GM19452 (cell line): ENCODE measurements around the gene LHFPL3.
"Not testable (repeated sequence)": the region's sequence is repeated elsewhere in the genome, so short reads cannot be mapped to it uniquely, and the experiment has no call there.

Experiments used
- ATAC-seq: cut with Tn5 transposase; IDR thresholded peaks from one replicate; pipeline ENCODE4 v1.9.1; 2021; ENCODE audit not compliant: unreplicated experiment

LHFPL3 gene

DNA sequence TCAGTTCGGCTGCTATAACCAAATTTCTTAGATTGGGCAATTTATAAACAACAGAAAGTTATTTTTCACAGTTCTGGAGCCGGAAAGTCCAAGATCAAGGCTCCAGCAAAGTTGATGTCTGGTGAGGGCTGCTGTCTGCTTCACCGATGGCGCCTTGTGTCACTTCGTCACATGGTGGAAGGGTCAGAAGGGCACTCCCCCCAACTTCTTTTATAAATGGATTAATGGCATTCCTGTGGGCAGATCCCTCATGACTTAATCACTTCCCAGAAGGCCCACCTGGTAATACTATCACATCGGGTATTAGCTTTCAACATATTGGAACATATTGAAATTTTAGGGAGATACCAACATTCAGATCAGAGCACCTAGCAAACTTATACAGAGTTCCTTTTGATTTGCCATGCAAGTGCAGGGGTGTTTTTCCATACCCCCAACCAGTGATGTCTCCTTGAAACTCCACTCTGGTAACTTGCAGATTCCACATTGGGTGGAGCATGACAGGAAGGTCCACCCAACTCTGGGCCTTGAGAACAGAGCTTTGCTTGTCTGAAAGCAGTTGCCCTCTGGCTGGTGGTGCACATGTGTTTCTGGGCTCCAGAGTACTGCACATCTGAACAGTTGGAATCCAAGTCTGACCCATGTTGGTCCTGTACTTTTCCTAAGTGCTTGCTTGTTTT lies 600.5 kb downstream of the LHFPL3 start:
- ATAC-seq, result no peak

DNA sequence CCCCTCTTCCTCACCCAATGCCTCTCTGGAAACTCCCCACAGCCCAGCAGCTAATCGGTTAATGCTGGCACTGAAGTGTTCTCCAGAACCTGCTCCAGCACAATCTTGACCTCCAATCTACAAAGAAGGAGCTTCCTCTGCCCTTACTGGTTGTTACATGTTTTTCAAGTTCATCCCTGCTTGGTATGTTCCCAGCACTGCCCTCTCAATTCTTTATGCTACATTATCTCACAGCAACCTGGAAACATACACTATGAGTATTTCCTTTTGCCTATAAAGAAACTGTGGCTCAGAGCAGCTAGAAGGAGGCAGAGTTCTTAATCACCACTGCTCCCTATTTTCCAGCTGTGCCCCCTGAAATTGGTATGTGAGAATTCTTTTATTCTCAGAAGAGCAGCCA lies 601.5 kb downstream of the LHFPL3 start:
- no peak for ATAC-seq

DNA sequence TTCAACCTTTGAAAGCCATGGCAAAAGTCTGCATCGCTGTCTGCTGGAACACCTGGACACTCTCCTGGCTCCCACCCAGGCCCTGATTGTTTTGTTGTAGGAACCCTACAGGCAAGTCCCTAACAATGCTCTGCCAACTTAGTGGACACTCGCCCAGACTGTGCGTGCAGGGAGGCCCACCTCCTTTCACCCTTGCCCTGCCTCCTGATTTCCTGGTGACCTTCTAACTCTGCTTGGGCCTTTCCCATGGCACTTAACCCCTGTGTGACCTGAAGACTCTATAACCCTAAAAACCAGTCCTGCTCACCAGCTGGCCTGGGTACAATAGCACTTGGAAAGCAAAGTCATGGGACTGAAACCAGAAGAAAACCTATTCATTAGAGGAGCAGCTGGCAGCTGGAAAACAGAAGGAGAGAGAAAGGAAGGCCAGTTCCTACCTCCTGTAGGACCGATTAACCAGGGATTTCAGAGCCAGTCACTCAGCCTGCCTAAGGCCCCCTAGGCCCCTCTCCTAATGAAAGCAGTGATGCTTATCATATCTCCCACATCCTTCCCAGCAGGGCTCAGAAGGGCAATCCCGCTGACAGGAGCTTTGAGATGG lies 602.9 kb downstream of the LHFPL3 start:
- ATAC-seq, result no peak

DNA sequence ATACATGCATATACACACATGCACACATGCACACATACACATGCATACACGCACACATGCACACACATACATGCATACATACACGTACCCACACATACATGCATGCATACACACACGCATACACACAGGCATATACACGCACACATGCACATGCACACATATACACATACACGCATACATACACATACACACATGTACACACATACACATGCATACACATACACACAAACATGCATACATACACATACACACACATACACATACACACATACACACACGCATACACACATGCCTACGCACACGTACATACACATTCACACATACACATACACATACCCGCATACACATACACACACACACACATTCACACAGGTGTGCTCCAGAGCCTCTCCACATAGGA lies 604.6 kb downstream of the LHFPL3 start:
- ATAC-seq, result no peak

- ATAC-seq, result no peak
These were observed 605.2 kb downstream of the LHFPL3 start for GRCh38 chr7:104933521-104933988.

DNA sequence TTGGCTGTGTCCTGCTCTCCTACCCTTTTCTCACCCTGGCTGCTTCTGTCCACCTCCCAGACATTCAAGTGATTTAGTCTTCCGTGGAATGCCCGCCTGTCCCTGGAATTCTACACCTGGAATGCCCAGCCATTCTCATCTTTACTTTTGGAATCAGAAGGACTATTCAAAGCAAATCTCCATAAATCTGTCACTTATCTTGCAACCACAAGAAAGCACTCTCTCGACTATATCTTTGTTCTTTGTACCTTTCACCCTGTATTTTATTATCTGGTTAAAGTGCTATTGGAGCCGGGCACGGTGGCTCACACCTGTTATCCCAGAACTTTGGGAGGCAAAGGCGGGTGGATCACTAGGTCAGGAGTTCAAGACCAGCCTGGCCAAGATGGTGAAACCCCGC lies 606.3 kb downstream of the LHFPL3 start:
- ATAC-seq, result no peak

DNA sequence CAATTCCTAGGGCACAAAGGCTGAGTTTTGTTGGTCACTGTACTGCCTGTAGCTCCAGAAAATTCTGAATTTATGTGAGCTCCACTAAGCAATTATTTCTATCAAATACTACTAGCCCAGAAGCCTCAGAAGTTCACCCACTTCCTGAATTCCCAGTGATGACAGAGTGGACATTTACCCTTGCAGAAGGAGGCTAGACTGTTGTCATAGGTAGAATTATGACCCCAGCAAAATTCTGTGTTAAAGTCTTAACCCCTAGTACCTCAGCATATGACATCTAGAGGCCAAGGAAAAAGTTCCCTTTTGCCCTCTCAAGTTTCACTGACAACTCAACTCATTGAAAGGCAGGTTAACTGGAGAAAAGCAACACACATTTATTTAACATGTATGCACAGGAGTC lies 606.9 kb downstream of the LHFPL3 start:
- ATAC-seq, result no peak

DNA sequence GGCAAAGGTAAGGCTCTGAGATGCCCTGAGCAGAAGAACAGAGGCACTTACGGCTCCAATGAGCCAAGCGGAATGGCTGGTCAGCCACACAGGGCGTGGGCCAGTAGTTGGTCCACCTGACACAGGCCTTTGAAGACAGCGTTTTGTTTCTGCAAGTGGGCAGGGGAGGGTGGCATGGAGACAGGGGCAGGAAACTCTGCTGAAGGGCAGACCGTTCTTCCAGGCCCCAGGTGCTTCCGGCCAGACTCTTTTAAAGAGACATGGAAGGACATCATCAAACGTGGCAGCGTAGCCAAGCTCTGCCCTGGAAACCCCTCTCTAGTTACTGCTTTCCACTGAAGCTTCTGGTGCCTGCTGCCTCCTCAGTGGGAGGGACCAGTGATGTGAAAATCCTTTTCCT lies 608.1 kb downstream of the LHFPL3 start:
- ATAC-seq, result no peak

DNA sequence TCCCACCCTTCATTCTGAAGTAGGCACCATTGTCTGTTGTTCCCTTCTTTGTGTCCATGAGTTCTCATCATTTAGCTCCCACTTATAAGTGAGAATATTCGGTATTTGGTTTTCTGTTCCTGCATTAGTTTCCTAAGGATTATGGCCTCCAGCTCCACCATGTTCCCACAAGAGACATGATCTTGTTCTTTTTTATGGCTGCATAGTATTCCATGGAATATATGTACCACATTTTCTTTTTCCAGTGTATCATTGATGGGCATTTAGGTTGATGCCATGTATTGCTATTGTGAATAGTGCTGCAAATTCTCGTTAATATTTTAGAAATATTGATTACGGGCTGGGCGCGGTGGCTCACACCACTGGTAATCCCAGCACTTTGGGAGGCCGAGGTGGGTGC lies 609.1 kb downstream of the LHFPL3 start:
- not testable (repeated sequence) for ATAC-seq

DNA sequence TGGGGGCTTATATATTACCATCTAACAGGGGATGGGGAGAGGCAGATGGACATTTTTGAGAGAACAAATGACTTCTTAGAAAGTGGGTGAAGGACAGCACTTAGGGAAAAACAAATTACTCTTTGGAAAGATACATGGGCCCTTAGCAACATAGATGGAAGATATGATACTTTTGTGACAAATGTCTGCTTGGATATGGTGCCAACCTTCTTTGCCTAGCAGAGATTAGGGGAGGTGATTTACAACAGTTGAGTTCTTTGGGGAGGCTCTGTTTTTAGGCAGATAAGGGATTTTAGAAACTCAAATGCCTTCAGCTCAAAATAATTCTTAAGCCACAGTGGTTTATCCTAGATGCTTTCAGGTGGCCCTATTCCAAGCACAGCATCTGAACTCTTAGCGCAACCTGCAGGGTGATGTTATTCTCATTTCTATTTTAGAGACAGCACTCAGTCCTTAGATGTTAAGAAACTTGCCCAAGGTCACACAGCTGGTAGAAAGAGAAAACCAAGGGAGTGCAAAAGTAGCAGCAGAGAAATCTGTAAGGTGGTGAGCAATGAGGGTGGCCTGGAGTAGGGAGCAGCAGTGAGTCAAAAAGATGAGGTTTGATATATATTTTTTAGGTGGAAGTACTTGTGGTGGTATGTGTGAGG lies 610.5 kb downstream of the LHFPL3 start:
- no peak for ATAC-seq

- ATAC-seq, result no peak
These were observed 611.8 kb downstream of the LHFPL3 start for GRCh38 chr7:104940023-104940710.

GRCh38 chr7:104943502-104944343 lies 615.3 kb downstream of the LHFPL3 start:
- peak; percentile 44 for ATAC-seq

DNA sequence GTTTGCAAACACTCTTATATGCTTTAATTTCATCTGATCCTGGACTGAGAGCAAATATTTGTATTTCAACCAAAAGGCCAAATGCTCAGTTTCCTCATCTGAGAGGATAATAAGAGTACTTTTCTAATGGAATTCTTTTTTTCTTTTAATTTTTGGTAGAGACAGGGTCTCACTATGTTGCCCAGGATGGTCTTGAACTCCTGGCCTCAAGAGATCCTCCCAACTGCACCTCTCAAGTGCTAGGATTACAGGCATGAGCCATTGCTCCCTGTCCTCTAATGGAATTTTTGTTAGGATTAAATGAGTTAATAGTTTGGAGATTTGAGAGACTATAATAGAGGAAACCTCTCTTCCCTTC lies 617.2 kb downstream of the LHFPL3 start:
- ATAC-seq, result no peak

DNA sequence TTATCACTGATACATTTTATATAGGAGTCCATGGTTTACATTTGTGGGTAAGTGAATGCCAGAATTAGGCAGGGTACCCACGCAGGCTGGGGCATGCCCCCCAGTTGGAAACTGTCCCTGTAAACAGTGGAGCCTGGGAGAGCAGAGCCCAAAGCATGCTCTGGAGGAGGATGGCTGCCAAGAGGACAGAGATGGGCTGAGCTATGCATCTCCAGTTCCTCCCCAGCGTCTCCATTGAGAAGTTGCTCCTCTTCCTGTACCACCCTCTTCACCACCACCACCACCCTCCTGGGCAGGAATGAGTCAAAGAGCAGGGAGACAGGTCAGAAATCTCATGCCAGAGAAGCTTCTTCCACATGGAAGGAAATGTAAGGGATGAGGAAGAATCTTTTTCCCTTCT lies 617.9 kb downstream of the LHFPL3 start:
- no peak for ATAC-seq

DNA sequence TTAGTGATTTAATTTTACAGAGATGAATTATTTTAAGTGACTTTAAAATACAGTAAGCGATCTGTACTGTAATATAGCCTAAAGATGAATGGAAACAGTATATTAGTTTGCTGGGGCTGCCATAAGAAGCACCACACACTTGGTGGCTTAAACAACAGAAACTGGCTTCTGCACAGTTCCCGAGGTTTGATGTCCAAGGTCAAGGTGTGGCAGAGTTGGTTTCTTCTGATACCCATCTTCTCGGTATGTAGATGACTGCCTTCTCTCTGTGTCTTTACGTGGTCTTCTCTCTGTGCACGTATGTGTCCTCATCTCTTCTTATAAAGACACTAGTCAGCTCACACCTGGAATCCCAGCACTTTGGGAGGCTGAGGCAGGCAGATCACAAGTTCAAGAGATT lies 621.6 kb downstream of the LHFPL3 start:
- no peak for ATAC-seq

DNA sequence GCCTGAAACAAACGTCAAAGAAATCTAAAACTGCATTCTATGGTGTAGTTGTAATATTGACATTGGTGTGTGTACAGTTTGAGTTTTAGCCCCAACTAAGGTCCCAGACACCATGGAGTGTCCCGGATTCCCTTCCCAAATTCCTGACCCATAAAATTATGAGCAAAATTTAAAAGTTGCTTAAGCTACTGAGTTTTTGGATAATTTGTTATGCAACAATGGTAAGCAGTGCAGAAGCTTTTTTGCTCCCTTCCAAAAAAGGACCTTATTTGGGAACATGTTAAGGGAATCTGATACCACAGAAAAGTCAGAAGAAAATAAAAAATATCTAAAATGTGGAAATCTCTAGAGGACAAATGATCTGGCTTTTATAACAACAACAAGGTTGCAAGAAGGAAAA lies 622.4 kb downstream of the LHFPL3 start:
- no peak for ATAC-seq

DNA sequence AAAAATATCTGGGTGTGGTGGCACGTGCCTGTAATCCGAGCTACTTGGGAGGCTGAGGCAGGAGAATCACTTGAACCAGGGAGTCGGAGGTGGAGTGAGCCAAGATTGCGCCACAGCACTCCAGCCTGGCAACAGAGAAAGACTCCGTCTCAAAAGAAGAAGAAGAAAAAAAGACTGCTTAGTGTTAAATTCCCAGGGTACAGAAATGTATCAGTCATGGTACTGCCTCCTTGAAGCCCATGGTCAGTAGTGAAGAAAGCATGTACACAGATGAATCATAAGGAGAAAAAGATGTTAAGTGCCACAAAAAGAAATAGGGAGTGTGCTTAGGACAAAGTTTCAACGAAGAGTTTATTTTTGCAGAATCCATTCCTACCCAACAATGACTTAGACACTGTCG lies 623.1 kb downstream of the LHFPL3 start:
- ATAC-seq, result no peak

GRCh38 chr7:104955276-104955675 lies 626.9 kb downstream of the LHFPL3 start:
- ATAC-seq, result no peak
